ENCODE measurements around the gene TLL2. TPM values are rescaled to one million over a fixed set of nuclear protein-coding genes. Genes with fewer than 3 reads are reported as not detected.

TLL2 gene
- total RNA-seq, 6 experiments from 2014 or later = 0.08 to 0.45 (median 0.24) TPM

GRCh38 chr10:96431211-96431970, 82.3 kb downstream of the TLL2 start:
- Mint-ChIP-seq H3K4me1 (ENCODE audit: low read depth) (no peaks in the 10 kb centered on the region), H3K36me3 (ENCODE audit: low read depth) (no peaks in the 10 kb centered on the region), H3K27ac (no peak overlapping the region)

GRCh38 chr10:96427291-96427690, 86.4 kb downstream of the TLL2 start:
- TF ChIP-seq, protein P1, sequence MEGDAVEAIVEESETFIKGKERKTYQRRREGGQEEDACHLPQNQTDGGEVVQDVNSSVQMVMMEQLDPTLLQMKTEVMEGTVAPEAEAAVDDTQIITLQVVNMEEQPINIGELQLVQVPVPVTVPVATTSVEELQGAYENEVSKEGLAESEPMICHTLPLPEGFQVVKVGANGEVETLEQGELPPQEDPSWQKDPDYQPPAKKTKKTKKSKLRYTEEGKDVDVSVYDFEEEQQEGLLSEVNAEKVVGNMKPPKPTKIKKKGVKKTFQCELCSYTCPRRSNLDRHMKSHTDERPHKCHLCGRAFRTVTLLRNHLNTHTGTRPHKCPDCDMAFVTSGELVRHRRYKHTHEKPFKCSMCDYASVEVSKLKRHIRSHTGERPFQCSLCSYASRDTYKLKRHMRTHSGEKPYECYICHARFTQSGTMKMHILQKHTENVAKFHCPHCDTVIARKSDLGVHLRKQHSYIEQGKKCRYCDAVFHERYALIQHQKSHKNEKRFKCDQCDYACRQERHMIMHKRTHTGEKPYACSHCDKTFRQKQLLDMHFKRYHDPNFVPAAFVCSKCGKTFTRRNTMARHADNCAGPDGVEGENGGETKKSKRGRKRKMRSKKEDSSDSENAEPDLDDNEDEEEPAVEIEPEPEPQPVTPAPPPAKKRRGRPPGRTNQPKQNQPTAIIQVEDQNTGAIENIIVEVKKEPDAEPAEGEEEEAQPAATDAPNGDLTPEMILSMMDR (IDR thresholded peaks at IDR 0.05) = no peak
- Mint-ChIP-seq H3K36me3 (ENCODE audit: low read depth) (no peaks in the 10 kb centered on the region), H3K9me3 (no peaks in the 10 kb centered on the region), H3K27me3 (ENCODE audit: insufficient read depth) (peaks cover 14% of the 10 kb centered on the region), H3K27ac (no peak overlapping the region), H3K4me1 (ENCODE audit: low read depth) (no peaks in the 10 kb centered on the region), H3K4me3 (no peak overlapping the region)
- DNase-seq = no peak

More at GRCh38 chr10:96431211-96431970, 82.3 kb downstream of the TLL2 start:
- Mint-ChIP-seq H3K9me3 (no peaks in the 10 kb centered on the region), H3K27me3 (ENCODE audit: insufficient read depth) (peaks cover 11% of the 10 kb centered on the region), H3K4me3 (no peak overlapping the region)
- TF ChIP-seq, protein P1 (IDR thresholded peaks at IDR 0.05) = no peak
- no peak for DNase-seq

DNA sequence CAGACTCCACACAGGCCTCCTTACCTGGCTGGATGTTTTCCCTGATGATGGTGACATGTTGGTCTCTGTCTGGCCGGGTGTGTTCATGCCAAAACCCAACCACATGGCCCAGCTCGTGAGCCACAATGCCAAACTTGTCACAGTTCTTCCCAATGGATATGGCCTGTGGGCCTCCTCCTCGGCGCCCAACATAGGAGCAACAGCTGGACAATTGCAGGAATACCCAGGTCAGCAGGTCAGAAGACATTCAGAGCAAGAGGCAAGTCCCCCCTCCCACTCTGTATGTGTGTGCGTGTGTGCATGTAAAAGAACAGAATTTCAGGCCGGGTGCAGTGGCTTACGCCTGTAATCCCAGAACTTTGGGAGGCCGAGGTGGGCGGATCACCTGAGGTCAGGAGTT, 91.2 kb downstream of the TLL2 start:
- H3K4me1 Mint-ChIP-seq (ENCODE audit: low read depth) = no peaks in the 10 kb centered on the region
- H3K27ac Mint-ChIP-seq = no peak overlapping the region
- no peaks in the 10 kb centered on the region for H3K36me3 Mint-ChIP-seq (ENCODE audit: low read depth)
- TF ChIP-seq, protein P1 (IDR thresholded peaks at IDR 0.05) = no peak
- DNase-seq = no peak
- H3K4me3 Mint-ChIP-seq = no peak overlapping the region
- H3K9me3 Mint-ChIP-seq = no peaks in the 10 kb centered on the region
- peaks cover 9% of the 10 kb centered on the region for H3K27me3 Mint-ChIP-seq (ENCODE audit: insufficient read depth)

DNA sequence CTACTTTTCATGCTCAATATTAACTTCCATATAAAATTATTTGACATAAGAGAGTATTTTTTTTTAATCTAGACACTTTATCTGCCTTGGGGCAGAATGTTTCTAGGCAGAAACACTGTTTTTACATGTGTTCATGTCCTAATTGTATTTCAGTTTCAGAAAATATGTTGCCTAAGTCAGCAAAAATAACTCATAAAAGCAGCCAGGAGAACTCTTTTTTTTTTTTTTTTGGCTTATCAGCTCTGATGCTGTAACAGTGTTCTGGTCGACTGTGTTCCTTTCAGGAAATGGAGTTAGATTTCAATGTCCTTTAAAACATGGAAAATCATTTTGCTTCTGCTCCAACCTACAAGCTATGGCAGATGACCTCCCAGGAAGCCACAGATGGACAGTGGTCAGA, 91.7 kb downstream of the TLL2 start:
- H3K4me1 Mint-ChIP-seq (ENCODE audit: low read depth) = no peaks in the 10 kb centered on the region
- no peaks in the 10 kb centered on the region for H3K36me3 Mint-ChIP-seq (ENCODE audit: low read depth)
- H3K27ac Mint-ChIP-seq = no peak overlapping the region
- TF ChIP-seq, protein P1 (IDR thresholded peaks at IDR 0.05) = no peak
- H3K27me3 Mint-ChIP-seq (ENCODE audit: insufficient read depth) = peaks cover 9% of the 10 kb centered on the region
- no peak overlapping the region for H3K4me3 Mint-ChIP-seq
- no peaks in the 10 kb centered on the region for H3K9me3 Mint-ChIP-seq
- no peak for DNase-seq

DNA sequence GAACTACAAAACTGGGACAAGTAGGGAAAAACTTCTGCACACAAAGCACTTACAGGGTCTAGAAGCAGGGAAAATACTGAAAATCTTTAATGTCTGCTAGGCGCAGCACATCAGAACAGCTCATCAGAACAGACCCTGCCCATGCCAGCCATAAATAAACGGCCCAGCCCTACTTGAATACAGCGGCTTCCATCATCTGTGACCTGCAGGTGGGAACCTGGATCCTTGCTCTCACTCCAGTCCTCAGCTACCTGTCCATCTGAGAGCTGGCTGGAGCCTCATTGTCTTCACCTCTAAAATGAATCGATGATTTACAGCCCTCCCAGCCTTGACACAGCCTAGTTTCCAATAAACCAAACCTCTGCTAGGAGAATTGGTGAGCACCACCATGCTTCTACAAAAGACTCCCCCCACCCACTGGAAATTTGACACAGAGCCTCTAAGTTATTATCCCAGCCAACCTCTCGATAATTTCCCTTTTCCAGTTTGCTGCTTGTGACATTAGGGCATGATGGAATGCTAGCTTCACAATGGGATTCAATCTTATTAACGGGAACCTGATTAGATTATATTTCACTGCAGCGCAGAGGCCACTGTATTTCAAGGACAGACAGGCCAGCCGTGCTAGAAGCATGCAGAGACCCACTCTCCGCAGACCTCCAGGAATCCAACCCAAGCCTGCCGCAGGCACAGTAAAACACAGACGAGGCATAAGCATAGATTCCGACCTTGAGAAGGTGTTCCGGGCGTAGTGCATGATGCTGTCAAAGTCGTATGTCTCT, 93.3 kb downstream of the TLL2 start:
- Mint-ChIP-seq H3K9me3 (no peaks in the 10 kb centered on the region), H3K4me3 (no peak overlapping the region), H3K27me3 (ENCODE audit: insufficient read depth) (peaks cover 9% of the 10 kb centered on the region), H3K36me3 (ENCODE audit: low read depth) (no peaks in the 10 kb centered on the region), H3K4me1 (ENCODE audit: low read depth) (no peaks in the 10 kb centered on the region), H3K27ac (no peak overlapping the region)
- TF ChIP-seq, protein P1 (IDR thresholded peaks at IDR 0.05) = no peak
- DNase-seq = no peak
